ENCODE measurements around the gene GPR31.
A peak's percentile ranks its signal among the peaks of the same experiment; 100 is the strongest.
"Not testable (repeated sequence)": the region's sequence is repeated elsewhere in the genome, so short reads cannot be mapped to it uniquely, and the experiment has no call there.

The GPR31 gene

DNA sequence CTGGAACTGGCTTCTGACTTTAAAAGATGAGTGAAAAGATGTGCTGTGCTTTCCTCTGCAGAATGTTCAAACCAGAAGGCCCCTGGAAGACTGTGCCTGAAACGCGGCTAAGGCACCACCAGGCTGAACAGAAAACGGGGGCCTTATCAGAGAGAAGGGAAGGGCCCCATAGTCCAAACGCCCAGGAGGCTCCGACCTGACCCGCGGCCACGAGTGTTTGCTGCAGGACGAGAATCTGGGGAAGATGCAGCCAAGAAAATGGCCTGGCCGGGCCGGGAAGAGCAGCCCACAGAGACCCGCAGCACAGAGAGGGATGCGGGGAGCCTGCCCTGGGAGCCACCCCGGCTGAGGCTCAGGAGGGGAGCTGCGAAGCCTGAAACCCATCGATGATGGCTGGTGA is 10.5 kb upstream of the GPR31 start:
- not testable (repeated sequence) for DNase-seq (ENCODE audit: extremely low read depth in 1 of 2, low read depth in 1 of 2)

DNA sequence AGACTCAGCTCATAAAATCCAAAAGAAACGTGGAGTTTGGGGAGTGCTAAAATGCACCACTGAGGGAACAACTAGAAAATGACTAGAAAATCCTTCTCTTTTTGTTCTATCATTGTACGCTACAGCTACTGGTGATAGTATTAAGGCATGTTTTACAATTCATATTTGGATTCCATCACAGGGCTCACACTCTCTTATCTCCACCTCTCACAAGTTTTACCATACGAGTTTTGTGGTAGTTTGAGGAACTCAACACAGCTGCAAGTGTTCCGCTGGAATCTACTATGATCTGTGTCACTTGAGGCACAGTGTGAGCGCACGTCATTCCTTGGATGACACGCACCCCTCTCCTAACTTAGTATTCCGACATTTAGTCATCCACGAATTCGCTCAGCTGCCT is 9.9 kb upstream of the GPR31 start:
- DNase-seq (ENCODE audit: extremely low read depth in 1 of 2, low read depth in 1 of 2) = not testable (repeated sequence)

DNA sequence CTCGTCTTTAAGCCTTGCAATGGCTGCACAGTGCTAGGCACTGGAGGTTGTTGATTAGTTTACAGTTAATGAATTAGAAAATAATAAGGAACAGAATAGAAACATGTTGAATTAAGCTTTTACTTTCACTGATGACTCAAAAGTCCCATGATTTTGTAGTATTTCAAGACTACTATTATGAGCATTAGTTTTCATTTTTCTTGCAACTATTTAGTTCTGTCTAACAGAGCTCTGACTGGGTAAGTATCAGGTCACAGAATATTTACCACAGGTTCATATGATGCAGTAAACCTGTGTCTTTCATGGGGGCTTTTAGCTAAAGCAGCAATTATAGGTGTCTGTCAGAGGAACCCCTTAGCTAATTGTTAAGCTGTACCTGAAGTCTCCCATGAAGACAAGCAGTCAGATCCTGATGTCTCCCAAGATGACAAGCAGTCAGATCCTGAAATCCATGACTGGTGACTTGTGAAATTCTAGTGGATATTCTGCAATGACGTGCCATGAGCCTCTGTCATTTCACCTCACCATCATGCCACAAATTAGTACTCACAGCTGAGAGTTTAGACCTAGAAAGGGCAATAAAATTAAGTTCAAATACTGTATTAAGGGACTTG is 8.2 kb upstream of the GPR31 start:
- no peak for DNase-seq (ENCODE audit: extremely low read depth in 1 of 2, low read depth in 1 of 2)

DNA sequence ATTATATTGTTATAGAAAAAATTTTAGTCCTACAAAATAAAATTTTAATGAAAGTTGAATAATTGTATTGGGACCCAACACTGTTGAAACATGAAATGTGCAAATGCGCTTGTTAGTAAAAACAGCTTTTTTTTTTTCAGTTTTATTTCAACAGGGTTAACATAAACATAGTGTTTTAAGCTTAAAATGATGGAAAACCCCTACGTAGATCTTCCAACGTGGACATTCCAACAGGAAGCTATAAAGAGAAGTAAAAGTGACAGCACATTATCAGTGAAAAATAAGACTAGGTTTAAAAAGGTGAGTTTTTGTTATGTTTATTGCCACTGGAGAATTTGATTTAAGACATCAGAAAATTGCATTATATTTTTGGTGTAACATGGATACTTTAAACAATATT is 6.5 kb upstream of the GPR31 start:
- DNase-seq (ENCODE audit: extremely low read depth in 1 of 2, low read depth in 1 of 2) = no peak

DNA sequence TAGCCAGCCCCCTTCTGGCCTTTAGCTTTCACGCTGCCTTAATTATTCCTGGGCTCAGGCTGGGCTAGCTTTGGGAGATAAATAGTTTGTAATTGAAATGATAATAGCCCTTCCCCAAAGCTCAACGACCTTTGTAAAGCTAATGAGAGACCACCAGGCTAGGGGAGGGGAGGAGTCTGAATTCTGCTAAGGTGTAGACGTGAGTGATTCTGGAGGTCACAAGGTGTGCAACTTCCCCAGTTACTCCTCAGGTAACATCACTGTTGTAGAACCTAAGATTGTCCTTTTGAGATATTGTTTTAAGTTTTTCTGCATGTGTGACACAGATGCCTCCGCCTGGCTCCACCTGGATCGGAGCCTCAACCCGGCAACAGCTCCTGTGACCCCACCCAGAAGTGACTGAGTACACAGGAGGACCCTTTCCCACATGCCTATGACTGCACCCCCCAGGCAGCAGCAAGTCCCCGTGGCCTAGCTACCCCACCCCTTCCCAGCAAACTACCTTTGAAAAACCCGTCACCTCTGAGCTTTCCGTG is 5.8 kb upstream of the GPR31 start:
- DNase-seq (ENCODE audit: extremely low read depth in 1 of 2, low read depth in 1 of 2) = no peak

DNA sequence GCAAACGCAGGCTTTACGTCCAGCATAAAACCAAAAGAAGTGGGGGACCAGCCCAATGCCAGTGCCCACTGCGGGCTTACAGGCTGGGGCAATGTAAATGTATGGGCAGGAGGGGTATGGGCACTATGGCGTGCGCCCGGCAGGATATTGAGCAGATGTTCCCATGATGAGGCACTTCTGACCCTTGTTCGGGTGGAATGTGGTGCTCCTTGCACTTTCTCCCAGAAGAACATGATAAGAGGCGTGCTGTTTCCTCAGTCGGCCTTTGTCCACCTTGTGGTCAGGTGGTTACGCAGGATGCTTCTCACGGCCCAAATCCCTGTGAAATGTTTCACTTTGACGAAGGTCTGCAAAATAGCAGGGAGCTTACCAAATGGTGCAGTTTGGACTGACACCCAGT is 4.8 kb upstream of the GPR31 start:
- no peak for DNase-seq (ENCODE audit: extremely low read depth in 1 of 2, low read depth in 1 of 2)

DNA sequence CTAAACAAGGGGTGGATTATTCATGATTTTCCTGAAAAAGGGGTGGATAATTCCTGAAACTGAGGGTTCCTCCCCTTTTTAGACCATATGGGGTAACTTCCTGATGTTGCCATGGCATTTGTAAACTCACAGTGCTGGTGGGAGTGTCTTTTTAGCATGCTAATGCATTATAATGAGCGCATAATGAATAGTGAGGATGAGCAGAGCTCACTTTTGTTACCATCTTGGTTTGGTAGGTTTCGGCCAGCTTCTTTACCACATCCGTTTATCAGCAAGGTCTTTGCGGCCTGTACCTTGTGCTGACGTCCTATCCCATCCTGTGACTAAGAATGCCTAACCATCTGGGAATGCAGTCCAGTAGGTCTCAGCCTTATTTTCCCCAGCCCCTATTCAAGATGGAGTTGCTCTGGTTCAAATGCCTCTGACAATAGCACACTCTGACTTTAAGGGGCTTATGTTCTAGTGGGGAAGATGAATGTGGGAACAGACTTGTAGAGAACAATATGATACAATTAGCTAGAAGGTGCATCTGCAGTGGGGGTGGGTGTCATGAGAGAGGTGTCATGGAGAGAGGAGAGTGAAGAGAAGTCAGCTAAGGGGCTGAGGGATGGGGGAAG is 4.2 kb upstream of the GPR31 start:
- no peak for DNase-seq (ENCODE audit: extremely low read depth in 1 of 2, low read depth in 1 of 2)

DNA sequence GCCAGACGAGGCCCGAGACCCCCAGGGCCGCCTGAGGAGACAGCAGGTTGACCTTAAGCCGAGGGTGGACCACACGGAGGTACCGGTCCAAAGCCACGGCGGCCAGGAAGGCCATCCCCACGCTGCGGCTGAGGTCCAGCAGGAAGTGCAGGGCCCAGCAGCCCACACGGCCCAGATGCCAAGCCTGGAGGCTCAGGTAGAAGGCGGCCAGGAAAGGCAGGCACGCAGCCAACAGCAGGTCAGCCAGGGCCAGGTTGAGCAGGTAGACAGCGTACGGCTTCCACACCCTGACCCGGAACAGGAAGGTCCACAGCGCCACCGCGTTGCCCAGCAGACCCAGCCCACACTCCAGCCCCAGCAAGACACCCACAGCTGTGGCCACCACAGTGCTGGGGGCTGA is 366 bp downstream of the GPR31 start:
- DNase-seq (ENCODE audit: extremely low read depth in 1 of 2, low read depth in 1 of 2) = no peak

DNA sequence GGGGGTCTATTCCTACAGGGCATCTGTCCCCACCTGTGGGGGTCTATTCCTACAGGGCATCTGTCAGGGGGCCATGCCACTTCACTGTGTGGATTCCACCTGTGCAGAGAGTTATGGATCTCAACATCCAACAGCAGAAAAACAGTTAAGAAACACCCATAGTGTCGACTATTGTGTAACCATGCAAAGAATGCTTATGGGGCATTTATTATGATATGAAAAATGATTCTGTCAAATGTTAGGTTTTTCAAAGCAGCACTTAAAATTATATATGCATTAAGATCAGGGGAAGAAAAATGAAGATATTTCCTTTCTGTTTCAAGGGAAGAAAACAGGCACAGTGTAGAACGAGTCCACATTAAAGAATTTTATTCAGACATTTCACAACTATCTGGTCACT is 2.9 kb downstream of the GPR31 start:
- no peak for DNase-seq (ENCODE audit: extremely low read depth in 1 of 2, low read depth in 1 of 2)

DNA sequence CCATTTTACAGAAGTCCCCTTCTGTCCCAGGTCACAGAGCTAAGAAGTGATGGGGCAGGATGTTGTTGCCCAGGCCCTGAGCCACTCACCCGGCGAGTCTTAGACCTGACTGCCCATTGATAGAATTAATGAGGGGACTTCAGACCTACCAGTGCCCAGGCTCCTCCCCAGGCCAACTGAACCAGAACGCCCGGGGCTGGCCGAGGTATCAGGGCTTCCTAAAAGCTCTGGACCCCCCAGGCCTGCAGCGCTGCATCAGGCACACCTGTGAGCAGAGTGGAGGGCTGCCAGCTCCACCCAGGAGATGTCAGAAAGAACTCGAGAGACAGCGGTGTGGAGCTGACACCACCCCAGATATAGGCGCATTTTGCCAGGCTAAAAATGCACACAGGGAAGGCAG is 3.5 kb downstream of the GPR31 start:
- DNase-seq (ENCODE audit: extremely low read depth in 1 of 2, low read depth in 1 of 2) = no peak

DNA sequence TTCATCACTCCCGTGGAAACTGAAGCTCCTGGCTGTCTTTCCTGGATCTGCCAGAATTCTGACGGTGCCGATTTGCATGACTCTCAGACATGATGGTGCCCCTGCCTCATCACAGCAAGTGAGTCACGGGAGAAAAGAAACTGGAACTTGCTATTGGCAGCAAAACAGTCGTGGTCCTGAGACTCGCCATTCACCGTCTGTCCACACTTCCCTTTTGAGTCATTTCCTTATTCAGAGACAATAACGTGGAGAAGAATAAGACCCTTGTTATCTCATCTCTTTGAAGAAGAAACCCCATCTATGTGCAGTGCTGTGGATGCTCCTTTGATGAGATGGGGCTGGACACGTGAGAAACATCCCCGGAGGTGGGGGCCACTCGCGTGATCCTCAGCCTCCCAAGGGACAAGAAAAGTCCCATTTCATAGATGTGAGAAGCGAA is 4.2 kb downstream of the GPR31 start:
- DNase-seq (ENCODE audit: extremely low read depth in 1 of 2, low read depth in 1 of 2) = no peak

DNA sequence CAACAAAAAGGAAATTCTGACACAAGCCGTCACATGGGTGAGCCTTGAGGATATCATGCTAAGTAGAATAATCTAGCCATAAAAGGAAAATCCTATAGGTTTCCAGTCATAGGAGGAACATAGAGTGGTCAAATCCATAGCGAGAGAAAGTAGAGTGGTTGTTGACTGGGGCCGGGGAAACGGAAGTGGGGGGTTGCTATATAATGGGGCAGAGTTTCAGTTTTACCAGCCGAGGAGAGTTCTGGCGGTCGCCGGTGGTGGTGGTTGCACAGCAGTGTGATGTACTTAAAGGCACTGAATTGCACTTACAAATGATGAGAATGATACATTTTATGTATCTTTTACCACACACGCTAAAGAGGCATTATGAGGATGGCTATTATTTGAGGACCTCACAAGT is 4.9 kb downstream of the GPR31 start:
- no peak for DNase-seq (ENCODE audit: extremely low read depth in 1 of 2, low read depth in 1 of 2)

DNA sequence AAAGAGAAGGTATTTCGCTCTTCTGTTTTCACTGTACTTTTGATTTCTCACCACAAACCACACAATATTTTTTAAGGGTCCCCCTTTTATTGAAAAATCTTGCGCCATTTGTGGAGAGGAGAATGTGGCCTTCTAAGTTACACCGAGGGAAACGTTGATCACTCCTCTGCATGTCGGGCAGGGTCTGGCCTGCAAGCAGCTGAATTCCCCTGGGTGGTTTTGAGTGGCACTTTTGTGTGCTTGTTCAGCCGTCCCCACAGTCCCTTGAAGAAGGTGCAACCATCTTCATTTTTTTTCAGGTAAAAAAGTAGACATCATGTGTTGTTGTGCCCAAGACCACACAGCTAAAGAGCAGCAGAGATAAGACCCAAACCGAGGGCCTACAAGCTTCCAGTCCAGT is 6.1 kb downstream of the GPR31 start:
- no peak for DNase-seq (ENCODE audit: extremely low read depth in 1 of 2, low read depth in 1 of 2)

DNA sequence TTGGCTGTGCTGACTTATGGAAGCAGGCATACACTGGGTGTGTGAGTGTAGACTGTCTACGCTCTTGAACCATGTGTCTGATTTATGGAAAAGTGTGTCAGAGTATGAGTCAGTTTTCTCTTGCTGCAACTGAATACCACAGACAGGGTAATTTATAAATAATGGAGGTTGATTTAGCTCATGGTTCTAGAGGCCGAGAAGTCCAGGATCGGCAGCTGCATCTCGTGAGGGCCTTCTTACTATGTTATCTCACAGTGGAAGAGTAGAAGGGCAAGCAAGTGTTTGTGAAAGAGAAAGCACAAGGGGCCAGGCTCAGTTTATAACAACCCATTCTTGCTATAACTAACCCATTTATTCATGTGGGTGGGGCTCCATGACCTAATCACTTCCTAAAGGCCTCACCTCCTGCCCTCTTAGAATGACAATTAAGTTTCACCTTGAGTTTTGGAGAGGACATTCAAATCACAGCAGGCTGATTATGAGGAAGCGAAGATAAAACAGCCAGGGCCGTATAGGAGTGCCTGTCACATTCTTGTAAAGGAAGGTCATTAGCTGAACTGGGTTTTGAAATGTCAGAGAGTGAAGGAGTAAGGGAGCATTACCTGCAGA is 6.7 kb downstream of the GPR31 start:
- no peak for DNase-seq (ENCODE audit: extremely low read depth in 1 of 2, low read depth in 1 of 2)

DNA sequence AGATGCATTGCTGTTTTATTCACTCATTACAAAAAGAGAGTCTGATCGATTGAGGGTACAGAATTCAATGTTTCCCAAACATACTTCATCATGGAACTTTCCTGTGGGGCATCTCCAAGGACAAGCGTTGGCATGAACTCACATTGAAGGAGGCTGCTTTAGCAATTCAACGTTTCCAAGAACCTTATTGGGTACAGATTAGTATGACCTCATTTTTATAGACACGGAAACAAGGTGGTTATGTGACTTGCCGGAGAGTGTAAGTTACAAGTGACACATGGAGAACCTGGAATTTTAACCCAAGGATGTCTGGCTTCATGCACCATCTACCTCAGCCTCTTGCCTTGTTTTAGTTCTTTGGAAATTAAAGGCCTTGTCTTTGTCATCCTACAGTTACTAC is 8.8 kb downstream of the GPR31 start:
- DNase-seq (ENCODE audit: extremely low read depth in 1 of 2, low read depth in 1 of 2) = no peak

DNA sequence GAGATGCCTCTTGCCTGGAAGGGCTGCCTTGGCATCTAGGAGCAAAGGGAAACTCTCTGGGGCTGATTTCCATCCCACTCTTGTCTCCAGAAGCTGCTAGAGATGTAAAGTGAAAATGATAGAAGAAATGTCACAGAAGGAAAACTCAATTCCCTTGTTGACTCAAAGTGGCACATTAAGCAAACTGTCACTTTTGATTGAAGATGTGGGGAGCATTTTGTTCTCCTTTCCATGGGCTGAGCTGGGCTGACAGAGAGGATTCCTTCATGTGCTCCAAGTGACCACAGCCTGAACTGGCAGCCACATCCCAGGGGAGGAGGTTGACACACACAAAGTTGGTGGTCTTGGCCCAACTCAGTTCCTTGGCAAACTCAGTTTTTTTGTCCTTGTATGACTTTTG is 9.8 kb downstream of the GPR31 start:
- no peak for DNase-seq (ENCODE audit: extremely low read depth in 1 of 2, low read depth in 1 of 2)

DNA sequence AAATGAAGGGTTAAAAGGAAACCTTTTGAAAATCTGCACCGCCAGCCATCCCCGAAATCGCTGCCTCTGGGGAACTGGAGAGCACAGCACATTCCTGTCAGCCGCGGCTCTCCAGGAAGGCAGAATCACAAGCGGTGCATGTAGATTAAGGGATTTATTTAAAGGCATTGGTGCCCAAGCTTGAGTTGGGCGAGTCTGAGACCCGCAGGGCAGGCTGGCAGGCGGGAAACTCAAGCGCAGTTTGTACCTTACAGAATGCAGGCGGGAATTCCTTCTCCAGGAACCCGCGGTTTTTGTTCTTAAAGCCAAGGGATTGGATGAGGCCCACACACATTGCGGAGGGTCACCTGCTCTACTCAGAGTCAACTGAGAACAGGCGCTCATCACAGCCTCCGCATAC is 10.8 kb downstream of the GPR31 start:
- DNase-seq (ENCODE audit: extremely low read depth in 1 of 2, low read depth in 1 of 2) = no peak

DNA sequence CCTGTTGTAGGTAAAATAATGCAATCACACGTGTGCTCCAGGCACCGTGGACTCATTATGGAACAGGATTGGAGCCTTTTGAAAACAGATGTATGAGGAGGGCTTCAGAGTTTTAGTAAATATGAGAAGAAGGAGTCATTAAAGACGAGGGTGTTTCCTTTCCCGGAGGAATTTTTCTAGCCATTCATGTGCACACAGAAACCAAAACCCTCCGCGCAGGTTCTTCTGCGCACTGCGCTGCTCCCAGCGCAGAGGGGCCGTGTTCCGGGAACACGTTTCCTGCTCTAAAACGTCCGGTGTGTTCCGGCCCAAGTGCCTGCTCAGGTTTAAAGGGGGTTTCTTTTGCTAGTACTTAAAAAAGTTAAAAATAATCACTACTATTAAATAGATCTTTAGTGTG is 11.6 kb downstream of the GPR31 start:
- no peak for DNase-seq (ENCODE audit: extremely low read depth in 1 of 2, low read depth in 1 of 2)

DNA sequence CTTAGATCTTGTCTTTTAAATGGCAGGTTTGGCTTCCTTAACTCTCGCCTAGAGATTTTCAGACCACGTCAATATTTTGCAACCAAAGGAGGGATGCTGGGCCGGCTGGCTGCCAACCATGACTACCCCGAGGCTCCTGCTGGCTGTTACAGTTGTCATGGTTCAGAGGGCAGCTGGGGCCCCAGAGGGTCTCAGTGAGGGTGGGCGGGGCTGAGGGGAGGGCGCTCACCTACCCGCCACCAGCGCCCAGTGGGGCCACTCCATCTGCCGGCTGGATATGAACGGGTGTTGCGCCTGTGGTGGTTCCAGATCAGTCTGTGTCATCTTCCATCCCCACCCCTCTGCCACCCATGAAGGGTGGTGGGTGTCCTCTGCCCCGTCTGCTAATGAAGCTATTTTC is 12.3 kb downstream of the GPR31 start:
- no peak for DNase-seq (ENCODE audit: extremely low read depth in 1 of 2, low read depth in 1 of 2)

DNA sequence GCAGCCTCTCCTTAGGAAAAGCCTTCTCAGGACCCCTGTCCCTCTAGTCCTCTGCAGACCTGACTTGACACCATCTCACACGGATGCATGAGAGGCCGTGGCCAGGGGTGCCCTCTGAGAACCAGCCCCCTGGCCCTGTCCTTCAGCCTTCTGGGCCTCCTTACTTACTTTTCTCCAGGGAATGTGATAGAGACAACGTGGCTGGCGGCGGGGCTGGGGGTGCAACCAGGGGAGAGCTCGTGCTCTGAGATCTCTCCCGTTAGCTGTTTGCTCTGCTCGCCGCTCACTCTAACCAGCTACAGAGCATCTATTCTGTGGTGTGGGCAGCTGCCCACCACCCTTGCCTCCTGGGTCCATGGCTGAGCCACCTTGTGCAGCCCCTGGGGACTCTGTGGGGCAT is 14.7 kb downstream of the GPR31 start:
- no peak for DNase-seq (ENCODE audit: extremely low read depth in 1 of 2, low read depth in 1 of 2)

DNA sequence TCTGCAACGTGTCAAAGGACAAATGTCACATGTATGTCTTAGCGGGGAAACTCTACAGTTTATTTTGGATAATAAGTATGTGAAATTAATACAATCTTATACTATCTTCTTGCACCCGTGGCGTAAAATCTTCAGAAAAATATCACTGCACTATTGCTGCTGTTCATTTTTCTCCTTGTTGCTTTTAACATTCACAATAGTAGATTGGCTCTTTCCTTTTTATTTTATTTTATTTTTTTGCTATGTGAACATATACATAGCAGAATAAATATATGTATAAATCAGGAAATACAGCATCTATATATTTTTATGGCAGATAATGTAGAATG is 15.4 kb downstream of the GPR31 start:
- no peak for DNase-seq (ENCODE audit: extremely low read depth in 1 of 2, low read depth in 1 of 2)

DNA sequence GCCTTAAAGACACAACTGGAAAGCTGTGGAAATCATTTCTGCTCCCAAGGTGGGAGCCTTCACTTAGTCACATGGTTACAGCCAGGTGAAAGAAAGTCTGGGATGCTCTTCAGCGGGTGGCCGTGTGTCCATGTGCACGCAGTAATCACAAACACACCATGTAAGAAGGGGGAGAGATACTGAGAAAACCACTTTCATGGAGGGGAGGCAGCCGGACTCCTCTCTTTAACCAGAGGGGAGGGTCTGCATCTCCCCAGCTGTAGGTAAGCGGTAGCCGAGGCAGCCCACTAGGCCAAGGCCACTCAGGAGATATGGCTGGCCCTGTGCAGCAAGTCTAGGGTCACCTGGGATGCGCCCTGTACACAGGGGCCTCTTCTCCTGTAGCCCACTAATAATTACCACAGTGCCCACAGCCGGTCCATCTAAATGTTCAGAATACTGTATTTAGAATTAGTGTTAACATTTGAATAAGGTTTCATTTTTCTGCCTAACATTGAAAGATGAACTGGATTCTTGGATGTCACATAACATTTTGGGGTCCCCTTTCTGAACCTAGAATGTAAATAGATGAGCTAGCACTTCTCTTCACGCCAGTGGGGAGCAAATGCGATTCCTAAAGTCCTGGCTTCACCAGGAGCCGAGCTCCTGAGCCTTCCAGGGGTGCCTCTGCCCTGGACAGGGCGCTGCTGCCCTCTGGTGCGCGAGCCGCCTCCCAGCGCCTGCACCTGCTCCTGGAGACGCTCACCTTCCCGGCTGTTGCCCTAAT is 15.9 kb downstream of the GPR31 start:
- DNase-seq (ENCODE audit: extremely low read depth in 1 of 2, low read depth in 1 of 2) = peak in 1 of 2 donors; percentile 20

All from activated CD8-positive, alpha-beta memory T cell treated with anti-CD3 and anti-CD28 coated beads for 1 hour (primary cell).